ENCODE measurements around the gene RAET1E.
A peak's percentile ranks its signal among the peaks of the same experiment; 100 is the strongest.
"Not testable (repeated sequence)": the region's sequence is repeated elsewhere in the genome, so short reads cannot be mapped to it uniquely, and the experiment has no call there.

The RAET1E gene

DNA sequence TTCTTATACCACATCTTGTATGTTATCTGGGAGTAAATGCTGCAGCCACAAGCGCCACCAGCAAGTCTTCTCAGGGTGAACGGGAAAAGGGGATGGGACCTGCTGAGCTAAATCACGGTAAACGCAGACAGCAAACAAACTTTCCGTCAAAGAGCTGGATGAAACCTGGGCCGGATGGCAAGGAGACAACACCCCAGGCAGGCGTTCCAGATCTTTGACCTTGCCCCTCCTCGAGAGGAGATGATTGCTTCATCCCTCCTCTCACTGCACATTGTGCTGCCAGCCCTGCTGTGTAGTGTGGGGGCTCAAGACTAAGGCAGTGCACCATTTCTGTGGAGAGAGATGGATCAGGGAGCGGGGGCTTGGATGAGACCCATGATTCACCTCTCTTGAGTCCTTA is 9.8 kb downstream of the RAET1E start:
- no peak for DNase-seq

- no peak for DNase-seq
Observed at GRCh38 chr6:149887343-149887742, 10.6 kb downstream of the RAET1E start.

DNA sequence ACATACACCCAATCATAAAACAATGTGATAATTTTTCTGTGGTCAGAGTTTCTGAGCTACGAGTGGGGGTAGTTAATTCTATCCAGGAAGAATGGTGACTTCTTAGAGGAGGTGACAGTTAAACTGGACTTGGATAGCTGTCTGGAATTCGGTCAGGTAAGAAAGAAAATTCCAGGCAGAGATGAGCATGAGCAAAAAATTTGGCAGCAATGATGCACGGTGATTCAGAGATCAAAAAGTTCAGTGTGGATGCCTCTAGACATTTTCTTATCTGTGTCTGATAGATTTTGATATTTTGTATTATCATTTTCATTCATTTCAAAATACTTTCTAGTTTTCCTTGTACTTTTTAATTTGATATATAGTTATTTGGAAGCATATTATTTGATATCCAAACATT is 12.0 kb downstream of the RAET1E start:
- DNase-seq: no peak

DNA sequence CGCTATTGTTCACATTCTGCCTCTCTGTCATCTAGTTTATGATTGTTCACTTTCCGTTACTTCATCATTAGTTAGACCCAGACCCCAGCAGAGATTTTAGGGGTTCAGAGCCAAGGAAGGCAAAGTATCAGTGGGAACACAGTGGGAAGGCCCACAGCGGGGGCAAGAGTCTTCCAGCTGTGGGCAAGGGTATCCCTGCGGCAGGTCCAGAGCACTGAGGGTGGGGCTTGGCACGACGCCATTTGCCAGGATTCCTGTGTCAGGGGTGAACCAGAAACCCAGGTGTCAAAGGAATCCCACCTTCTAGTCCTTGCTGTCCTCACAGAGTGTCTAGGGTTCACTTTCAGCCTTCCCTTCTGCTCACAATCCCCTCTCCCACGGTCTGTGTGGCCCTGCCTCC is 13.3 kb downstream of the RAET1E start:
- no peak for DNase-seq

DNA sequence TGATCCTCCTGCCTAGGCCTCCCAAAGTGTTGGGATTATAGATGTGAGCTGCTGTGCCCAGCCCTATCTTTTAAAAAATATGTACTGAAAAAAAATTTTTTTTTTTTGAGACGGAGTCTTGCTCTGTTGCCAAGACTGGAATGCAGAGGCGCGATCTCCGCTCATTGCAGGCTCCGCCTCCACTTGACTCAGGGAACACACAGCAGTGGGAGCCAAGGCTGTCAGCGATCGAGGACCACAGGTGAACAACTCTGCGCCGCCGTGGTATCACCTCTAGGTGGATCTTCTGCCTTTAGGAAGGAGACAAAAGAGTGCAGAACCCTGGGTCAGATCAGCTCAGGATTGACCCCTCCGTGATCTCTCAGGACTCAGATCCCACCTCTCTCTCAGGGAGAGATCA is 13.7 kb downstream of the RAET1E start:
- peak; percentile 50 for DNase-seq

- DNase-seq: no peak
Observed at GRCh38 chr6:149881860-149882259, 16.1 kb downstream of the RAET1E start.

GRCh38 chr6:149881066-149881766 is 16.7 kb downstream of the RAET1E start:
- no peak for DNase-seq

DNA sequence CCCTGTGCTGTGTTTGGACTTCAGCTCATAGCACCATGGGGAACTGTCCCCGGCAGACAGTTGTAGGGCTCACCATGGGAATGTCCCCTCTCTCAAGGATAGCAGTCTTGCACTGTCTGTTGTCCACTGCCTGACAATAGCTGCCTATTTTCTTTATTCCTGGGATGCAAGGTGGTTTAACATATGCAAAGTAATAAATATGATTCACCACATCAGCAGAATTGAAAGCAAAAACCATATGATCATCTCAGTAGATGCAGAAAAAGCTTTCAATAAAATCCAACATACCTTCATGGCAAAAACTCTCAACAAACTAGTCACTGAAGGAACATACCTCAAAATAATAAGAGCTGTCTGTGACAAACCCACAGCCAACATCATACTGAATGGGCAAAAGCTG is 20.3 kb downstream of the RAET1E start:
- DNase-seq: no peak

GRCh38 chr6:149876241-149876933 is 21.5 kb downstream of the RAET1E start:
- no peak for DNase-seq

DNA sequence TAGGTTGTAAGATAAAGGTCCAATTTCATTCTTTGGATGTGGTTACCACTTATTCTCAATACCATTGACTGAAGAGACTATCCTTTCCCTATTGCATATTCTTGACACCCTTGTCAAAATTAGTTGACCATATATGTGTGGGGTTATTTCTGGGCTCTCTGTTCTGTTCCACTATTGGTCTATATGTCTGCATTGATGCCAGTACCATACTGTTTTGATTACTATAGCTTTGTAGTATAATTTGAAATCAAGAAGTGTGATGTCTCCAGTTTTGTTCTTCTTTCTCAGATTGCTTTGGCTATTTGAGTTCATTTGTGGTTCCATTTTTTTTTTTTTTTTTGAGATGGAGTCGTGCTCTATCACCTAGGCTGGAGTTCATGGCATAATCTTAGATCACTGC is 25.7 kb downstream of the RAET1E start:
- no peak for DNase-seq

DNA sequence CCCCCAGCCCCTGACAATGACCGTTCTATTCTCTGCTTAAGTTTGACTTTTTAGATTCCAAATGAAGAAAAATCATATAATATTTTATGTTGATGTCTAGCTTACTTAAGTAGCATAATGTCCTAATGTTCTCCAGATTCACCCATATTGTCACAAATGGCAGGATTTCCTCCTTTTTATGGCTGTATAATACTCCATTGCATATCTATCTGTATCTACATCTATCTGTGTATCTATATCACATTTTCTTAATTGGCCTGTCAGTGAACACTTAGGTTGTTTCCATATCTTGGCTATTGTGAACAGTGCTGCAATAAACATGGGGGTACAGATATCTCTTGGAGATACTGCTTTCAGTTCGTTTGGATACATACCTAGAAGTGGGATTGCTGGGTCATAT is 26.7 kb downstream of the RAET1E start:
- no peak for DNase-seq

DNA sequence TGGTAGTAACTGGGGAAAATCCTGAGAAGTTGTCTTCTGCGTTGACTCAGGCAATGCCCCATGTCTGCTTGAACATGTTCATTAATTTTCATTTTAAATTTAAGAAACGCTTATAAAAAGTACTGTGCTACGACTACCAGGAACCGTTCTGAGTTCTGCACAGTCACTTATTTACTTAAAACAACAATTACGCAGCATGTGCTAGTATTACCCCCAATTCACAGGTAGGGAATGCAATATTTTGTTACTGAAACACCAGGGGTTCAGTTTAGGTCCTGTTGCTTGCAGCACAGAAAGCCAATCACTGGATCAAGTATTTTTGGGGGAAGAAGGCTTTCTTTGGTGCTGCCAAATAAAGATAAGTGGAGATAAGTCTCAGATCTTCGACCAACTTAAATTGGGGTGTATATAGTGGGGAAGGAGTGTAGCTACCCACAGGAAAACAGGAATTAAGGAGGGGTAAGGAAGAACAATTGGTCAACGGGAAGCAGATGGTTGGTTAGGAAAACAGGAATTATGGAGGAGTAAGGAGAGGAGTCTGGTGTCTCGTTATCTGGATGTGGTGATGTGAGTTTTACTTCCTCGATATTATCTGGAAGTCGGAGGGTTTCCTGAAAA is 28.5 kb downstream of the RAET1E start:
- DNase-seq: no peak

GRCh38 chr6:149867876-149868640 is 29.9 kb downstream of the RAET1E start:
- DNase-seq: no peak

DNA sequence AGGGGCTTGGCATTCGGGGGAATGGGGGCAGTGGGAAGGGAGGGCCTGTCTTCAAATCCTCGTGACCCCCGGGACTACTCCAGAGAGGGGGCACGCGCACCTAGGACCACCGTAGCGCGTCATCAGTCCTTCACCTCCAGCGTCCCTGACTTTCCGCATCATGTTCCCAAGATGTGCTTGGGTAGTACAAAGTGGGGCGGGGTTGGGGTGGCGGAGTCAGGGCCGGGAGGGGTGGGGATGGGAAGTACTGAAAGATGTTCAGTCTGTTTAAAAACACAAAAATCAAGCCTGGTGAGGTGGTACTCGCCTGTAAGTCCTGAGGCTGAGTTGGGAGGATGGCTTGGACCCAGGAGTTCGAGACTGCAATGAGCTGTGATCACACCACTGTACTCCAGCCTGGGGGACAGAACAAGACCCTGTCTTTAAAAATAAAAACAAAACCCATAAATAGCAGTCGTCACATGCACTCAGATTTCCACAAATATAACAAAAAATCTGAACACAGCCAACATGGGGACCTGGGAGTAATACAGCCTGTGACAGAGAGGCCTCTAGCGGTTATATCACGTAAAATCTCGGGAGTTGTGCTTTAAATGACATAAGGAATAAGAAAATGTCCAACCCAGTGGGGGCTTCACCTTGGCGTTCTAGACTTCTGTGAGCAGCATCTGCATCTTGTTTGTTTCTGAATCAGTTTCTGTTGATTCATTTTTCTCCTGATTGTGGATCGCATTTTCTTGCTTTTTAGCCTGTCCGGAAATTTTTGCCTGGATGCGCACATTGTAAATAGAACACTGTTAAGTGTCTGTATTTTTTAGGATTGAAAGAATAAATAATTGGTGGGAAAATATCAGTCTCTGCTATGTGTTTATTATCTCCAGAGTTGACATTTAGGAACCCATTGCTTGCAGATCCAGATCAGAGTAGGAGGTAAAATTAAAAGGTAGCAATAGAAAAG is 33.1 kb downstream of the RAET1E start:
- DNase-seq: peak; percentile 38

GRCh38 chr6:149863698-149864577 is 34.0 kb downstream of the RAET1E start, which contains the start of gene LRP11:
Gene LRP11 (minus strand): TSS chr6:149864359. CDS start chr6:149864020, 339 bp downstream.
- DNase-seq: peak; percentile 76

DNA sequence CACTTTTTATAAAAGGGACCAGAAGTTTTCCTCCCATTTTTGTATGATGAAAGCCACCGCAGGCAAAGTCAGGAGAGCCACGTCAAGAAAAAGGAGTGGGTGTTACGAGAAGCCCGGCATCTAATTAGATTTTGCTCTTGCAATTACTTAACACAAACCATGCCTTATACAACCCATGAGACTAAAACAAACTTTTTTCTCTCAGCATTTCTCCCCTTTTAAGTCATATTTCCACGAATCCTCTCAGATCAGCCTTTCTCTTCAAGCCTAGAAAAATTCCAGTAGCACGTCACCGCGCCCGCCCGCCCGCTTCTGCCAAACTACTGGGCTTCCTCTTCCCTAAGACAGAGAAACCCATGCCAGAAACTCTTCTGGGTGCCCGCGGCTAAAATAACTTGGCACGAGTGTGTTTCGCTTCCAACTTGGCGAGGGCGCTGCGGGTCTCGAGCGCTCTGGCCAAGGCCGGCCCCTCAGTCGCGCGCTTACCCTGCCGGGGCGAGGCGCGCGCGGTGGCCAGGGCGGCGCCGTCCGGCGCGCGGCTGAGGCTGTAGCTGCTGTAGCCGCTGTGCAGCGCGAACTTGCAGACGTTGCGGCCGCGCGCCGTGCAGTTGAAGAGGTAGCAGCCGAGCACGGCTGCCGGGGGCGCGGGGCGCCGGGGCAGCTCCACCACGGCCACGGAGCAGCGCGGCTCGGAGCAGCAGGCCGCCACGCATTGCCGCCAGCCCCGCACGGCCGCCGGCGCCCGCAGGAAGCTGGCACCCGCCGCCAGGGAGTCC is 34.8 kb downstream of the RAET1E start:
- DNase-seq: no peak

GRCh38 chr6:149862424-149862738 is 35.5 kb downstream of the RAET1E start:
- DNase-seq: not testable (repeated sequence)

GRCh38 chr6:149861603-149862423 is 36.1 kb downstream of the RAET1E start:
- DNase-seq: no peak

- DNase-seq: no peak
Observed at GRCh38 chr6:149860834-149861602, 36.9 kb downstream of the RAET1E start.

Data from DMS153 (cell line).